DMS153 treated with DMSO at 0.1 percent for 48 hours (cell line): ENCODE data around the gene CLDN9.

Source experiments
- DNase-seq: peaks from one replicate; lab custom pipeline; 2025; ENCODE audit not compliant: unreplicated experiment; lab: John Stamatoyannopoulos, UW

The CLDN9 gene

DNA sequence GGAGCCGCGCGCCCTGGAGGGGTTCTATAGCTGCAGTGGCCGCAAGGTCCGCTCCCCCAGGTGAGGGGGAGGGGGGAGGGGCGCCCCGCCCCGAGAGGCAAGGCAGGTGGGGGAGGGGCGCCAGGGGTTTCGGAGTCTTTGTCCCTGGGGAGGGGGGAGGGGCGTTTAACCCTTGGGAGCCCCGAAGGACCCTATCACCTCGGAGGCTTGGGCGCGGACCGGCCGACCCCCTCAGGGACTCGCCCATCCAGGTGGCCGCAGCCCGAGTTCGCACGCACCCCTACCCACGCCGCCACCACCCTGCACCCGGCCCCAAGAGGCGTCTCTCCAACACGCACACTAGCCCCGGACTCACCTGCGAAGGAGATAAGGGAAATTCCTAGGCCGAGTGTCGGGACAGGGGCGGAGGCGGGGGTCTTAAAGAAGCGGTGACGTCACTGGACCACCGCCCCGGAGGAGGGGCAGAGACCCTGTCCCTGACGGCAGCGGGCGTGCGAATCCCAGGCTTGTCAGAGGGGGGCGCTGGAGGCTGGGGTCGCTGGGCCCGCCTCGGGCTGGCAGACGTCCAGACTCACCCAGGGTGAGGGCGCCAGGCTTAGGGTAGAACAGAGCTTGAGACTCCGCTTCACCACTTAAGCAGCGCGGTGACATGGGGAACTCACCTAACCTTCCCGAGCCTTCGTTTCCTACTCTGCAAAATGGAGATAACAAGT lies 5.2 kb downstream of the CLDN9 start, which contains the start of gene CLDN6:
Gene CLDN6, minus strand, starts transcription at position 390 of the 713 bp plus-strand sequence. CDS start 2,162 bp downstream, outside the sequence.
- DNase-seq = peak; percentile 13

GRCh38 chr16:3019594-3020246 lies 7.0 kb downstream of the CLDN9 start:
- DNase-seq = no peak

GRCh38 chr16:3020247-3020603 lies 7.5 kb downstream of the CLDN9 start, which contains the start of gene TNFRSF12A:
Gene TNFRSF12A (plus strand): TSS chr16:3020368. CDS start chr16:3020398, 30 bp downstream.
- peak; percentile 47 for DNase-seq

- no peak for DNase-seq
Observed at GRCh38 chr16:3020604-3021448, 8.1 kb downstream of the CLDN9 start.

DNA sequence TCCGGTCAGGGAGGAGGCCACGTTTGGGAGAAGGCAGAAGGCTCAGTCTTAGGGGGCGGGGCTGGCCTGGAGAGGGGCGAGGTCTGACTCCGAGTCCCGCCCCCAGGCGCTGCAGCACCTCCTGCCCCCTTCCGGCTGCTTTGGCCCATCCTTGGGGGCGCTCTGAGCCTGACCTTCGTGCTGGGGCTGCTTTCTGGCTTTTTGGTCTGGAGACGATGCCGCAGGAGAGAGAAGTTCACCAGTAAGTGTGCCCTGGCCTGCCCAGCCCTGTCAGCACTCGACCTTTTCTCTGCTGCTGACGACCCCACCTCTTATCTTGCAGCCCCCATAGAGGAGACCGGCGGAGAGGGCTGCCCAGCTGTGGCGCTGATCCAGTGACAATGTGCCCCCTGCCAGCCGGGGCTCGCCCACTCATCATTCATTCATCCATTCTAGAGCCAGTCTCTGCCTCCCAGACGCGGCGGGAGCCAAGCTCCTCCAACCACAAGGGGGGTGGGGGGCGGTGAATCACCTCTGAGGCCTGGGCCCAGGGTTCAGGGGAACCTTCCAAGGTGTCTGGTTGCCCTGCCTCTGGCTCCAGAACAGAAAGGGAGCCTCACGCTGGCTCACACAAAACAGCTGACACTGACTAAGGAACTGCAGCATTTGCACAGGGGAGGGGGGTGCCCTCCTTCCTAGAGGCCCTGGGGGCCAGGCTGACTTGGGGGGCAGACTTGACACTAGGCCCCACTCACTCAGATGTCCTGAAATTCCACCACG lies 8.9 kb downstream of the CLDN9 start:
- DNase-seq = peak; percentile 27

- DNase-seq = no peak
Observed at GRCh38 chr16:3022208-3022683, 9.5 kb downstream of the CLDN9 start.

DNA sequence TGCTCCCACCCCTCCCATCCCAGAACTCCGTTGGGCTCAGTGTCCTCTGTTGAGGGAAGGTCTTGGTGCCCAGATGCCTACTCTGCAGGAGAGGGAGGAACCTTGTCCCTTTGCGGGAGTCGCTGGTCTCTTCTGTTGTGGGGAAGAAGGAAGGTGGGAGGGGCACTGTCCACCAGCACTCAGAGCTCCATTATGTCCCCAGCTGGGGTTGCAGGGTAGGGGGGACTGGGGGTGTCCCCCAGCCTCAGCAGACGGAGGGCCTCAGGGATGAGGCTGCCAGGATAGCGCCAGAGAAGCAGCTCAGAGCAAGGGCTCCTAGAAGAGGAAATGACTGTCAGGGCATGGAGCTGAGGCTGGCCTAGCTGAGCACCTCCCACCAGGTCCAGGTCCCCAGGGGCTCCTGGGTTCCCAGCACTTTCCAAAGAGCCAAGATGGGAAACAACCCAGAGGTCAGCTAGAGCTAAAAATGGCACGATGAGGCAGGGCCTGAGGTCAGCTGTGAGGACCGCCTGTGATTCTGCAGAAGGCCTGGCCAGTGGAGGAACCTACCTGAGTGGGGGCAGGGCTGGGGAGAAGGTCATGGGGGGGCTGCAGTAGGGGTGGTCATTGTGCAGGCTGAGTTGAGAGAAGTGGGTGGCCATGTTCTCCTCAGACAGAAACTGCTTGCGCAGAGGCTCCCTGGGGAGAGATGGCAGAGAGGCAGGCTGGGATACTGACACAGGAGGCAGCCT lies 10.1 kb downstream of the CLDN9 start:
- peak; percentile 13 for DNase-seq

DNA sequence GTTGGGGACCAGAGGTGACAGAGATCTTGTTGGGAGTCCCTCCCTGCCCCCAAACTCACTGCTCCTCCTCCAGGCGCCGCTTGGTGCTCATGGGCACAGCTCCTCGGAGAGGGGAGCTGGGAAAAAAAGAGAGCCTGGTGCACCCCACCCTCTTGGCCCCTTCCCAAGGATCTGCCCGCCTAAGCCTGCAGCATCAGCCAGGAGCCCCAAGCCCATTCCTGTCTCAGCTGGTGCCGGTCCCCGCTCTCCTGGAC lies 10.6 kb downstream of the CLDN9 start:
- no peak for DNase-seq

GRCh38 chr16:3023669-3024478 lies 11.2 kb downstream of the CLDN9 start, which contains the start of the genes HCFC1R1 and THOC6:
Gene HCFC1R1 (minus strand): TSS chr16:3023942. CDS start chr16:3023941, 1 bp downstream.
Gene THOC6 (plus strand): TSS chr16:3024035. CDS start chr16:3024327, 292 bp downstream.
- DNase-seq = peak; percentile 89

GRCh38 chr16:3025032-3026002 lies 12.6 kb downstream of the CLDN9 start:
- no peak for DNase-seq

- no peak for DNase-seq
Observed at GRCh38 chr16:3026003-3026378, 13.3 kb downstream of the CLDN9 start.

DNA sequence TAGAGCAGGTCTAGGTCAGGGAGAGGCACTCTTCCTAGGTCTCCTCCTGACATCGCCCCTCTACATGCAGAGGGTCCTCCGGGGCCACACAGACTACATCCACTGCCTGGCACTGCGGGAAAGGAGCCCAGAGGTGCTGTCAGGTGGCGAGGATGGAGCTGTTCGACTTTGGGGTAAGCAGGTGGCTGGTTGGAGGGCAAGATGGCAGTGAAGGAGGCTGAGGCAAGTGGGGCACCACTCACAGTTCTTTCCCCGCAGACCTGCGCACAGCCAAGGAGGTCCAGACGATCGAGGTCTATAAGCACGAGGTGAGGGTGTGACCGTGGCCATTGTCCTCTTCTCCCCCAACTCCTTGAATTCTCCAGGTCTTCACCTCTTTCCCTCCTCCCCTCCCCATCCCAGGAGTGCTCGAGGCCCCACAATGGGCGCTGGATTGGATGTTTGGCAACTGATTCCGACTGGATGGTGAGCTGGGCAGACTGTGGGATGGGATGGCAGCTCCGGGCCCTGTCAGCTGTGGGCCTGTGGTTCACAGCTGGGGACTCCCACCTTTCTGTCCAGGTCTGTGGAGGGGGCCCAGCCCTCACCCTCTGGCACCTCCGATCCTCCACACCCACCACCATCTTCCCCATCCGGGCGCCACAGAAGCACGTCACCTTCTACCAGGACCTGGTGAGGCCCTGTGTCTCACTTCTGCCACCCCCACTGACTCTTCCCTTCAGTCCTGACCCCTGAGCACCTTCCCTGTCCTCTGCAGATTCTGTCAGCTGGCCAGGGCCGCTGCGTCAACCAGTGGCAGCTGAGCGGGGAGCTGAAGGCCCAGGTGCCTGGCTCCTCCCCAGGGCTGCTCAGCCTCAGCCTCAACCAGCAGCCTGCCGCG lies 14.1 kb downstream of the CLDN9 start:
- no peak for DNase-seq

DNA sequence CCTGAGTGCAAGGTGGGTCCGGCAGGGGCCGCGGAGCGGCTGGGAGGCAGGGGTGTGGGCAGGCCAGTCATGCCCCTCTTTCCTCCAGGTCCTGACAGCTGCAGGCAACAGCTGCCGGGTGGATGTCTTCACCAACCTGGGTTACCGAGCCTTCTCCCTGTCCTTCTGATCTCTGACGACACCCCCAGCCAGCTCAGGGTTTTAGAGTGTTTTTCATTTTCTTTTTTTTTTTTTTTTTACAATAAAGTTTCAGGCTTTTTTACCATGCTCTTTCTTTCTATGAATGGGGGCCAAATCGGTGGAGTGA lies 14.7 kb downstream of the CLDN9 start:
- no peak for DNase-seq

DNA sequence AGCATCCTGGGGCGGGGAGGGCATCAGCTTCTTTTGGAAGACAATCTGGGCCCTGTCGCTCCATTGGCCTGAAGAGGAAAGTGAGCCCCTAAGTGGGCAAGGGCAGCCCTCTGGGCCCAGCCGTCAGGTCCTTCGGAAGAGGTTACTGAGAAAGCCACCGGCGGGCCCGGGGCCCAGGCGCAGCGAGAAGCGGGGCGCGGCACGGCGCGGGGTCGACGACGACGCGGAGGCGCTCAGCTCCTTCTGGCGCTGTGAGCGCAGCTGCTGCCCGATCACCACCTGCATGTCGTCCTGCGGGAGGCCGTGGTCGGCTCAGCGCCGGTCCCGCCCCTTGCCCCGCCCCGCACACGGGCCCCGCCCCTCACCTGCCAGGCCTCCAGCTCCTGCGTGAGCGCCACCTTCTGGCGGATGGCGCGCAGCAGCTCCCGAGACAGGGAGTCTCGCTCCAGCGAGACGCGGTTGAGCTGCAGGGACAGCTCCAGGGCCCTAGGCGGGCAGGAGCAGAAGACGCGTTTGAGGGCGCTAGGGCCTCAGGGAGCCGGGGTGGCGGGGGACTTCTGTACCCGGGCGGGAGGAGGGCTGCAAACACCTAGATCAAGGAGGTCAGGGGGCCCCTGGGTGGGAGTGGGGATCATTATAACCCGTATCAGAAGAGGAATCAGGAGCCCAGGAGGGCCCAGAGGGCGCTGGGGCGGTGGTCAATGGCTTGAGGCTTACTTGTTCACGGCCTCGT lies 15.4 kb downstream of the CLDN9 start:
- DNase-seq = peak; percentile 70

DNA sequence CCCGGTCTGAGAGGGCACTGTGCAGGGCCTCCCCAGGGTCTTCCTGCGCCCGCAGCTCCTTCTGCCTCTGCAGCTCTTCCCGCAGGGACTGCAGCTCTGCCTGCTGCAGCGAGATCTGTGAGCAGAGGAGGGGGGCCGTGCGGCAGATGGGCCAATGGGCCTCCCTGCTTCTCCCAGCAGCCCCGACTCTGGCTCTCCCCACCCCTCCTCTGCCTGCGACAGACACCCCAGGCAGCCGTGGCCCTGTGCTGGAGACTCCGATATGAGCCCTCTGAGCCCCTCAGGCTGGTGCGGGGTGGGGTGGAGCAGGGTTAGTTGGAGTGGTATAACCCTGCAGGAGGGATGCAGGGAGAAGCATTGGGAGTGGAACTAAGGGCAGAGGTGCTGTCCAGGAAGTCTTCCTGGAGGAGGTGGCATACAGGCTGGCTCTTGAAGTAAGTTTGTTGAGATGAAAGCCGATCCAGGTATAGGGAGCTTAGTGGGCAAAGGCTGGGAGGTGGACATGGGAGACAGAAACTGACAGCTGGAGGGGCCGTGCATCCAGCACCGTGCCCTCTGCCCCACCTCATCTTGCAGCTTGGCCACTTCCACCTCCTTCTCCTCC lies 16.1 kb downstream of the CLDN9 start:
- no peak for DNase-seq

DNA sequence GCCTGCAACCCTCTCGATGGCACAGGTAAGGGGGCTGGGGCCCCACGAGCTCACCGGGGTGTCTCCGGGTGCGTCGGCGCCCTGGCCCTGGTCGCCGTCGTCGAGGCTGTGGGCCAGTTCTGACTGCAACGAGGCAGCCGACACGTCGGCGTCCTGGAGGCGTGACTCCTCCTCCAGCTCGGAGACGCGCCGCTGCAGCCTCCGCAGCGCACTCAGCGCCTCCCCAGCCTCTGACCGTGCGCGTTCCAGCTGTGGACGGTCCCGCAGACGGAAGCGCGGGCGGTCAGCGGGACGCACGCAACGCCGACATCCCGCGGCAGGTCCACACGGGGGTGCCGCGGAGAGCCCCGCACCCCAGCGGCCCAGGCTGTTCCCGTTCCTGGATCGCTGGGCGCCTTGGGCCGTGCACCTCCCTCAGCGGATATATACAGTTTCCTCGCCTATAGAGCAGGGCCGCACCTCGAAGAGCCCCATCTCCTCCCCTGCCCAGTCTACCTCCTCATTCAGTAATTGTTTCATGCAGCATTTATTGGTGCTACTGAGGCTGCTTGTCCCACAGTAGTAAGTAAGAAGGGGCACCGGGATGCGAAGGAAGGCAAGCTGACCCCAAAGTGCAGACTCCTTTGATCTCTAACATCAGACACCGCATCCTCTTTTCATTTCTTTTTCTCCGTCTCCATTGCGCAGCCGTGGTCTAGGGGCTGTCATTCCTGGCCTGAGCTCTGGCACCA lies 16.9 kb downstream of the CLDN9 start:
- no peak for DNase-seq
